Activated gamma-delta T cell (primary cell): Measurements from ENCODE around the gene CABLES2.
"Not testable (repeated sequence)": the region's sequence is repeated elsewhere in the genome, so short reads cannot be mapped to it uniquely, and the experiment has no call there.

Experiments used
- DNase-seq: peaks from one replicate; lab custom pipeline; 2025; lab: John Stamatoyannopoulos, UW

CABLES2 gene

GRCh38 chr20:62433658-62434497, 26.8 kb upstream of the CABLES2 start:
- no peak for DNase-seq

DNA sequence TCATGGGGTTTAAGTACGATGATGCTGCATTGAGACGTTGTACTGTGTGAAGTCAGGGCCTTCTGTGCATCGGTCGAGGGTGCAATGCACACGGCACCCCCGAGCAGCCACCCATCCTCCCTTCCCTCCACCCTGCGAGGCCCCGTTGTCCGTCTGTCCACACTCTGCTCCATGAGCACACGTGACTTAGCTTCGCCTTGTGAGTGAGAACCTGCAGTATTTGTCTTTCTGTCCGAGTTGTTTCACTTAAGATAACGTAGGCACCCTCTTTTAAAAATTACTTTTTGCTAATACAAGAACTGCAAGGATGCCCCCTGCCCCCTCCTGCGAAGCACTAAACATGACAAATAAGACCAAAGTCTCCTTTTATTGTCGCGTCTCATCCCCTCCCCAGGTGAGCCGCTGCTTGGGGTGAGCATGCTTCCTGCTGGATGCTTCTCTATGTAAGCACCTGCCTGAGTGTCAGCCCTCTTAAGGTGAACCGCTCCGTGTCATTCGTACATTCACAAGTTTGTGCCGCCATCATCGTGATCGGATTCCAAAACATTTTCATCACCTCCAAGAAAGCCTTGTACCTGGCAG, 23.9 kb upstream of the CABLES2 start:
- no peak for DNase-seq

DNA sequence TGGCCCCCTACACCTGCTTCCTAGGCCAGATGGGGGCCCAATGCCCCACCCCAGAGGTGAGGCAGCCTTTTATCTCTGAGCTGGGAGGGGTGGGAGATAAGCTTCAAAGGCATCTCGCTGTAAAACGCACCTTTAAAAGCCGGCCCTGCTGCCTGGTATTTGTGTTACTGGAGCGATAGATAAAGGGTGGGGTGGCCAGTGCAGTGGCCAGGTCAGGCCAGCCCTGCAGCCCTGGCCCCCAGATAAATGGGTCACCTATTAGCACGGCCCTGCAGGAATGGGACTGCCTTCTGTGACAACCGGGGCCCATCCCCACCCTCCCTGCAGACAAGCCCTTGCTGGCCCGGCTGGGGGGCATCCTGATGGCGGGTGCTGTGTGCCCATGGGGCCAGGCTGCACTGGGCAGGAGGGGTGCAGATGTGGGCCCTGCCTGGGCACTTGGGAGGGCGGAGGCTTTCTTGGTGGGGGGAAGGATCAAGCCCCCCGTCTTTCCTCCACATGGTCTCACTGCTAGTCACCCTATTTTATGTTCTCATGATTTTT, 23.3 kb upstream of the CABLES2 start:
- no peak for DNase-seq

GRCh38 chr20:62429455-62430310, 22.6 kb upstream of the CABLES2 start:
- DNase-seq: no peak

- DNase-seq: no peak
Measured at GRCh38 chr20:62428396-62429295, 21.6 kb upstream of the CABLES2 start.

GRCh38 chr20:62428002-62428372, 20.9 kb upstream of the CABLES2 start:
- DNase-seq: no peak

GRCh38 chr20:62427172-62428001, 20.3 kb upstream of the CABLES2 start, which contains the start of gene RBBP8NL:
Gene RBBP8NL (minus strand): TSS chr20:62427539. CDS start chr20:62419647, 7,892 bp downstream.
- DNase-seq: no peak

DNA sequence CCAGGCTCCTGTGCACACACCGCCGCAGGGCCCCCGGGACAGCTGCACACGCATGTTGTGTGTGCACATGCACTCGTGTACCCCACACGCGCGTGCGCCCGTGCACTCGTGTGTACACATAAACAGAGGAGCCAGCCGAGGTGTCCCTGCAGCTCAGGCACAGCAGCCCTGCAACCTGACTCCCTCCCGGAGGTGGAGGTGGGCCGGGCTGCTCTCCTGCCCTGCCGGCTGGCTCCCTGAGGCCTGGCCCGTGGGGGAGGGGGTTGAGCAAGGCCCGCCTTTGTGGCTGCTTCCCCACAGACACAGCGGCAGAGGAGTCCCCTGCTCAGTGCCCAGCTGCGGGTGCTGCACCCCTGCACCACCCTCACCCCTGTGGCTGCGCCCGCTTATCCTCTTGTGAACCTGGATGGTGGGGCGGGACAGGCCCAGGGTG, 19.6 kb upstream of the CABLES2 start:
- DNase-seq: no peak

DNA sequence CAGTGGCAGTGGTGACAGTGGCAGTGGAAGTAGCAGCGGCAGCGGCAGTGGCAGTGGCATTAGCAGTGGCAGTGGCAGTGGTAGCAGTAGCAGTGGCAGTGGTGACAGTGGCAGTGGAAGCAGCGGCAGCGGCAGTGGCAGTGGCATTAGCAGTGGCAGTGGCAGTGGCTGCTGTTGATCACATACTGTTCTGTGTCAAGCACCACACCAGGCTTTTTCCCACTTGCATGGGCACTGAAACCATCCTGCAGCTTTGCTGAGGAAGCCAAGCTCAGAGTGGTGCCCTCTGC, 18.9 kb upstream of the CABLES2 start:
- DNase-seq: not testable (repeated sequence)

GRCh38 chr20:62425281-62426058, 18.4 kb upstream of the CABLES2 start:
- no peak for DNase-seq

- no peak for DNase-seq
Measured at GRCh38 chr20:62424249-62425107, 17.4 kb upstream of the CABLES2 start.

DNA sequence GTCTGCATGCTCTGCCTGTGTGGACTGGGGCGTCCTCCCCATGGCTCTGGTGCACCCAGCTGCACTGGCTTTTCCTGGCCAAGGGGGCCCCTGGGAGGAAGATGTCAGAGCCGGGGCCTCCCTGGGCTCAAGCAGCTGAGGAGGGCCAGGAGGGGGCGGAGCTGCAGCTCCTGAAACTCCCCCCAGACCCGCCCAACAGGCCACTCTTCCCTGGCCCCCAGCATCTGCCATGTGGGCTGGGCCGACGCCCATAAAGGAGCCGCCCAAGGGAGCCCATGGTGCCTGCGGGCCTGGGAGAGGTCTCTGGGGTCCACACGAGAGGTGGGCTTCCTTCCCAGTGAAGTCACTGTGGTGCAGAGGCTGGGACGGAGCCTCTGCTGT, 16.2 kb upstream of the CABLES2 start:
- no peak for DNase-seq

- no peak for DNase-seq
Measured at GRCh38 chr20:62422636-62423325, 15.7 kb upstream of the CABLES2 start.

DNA sequence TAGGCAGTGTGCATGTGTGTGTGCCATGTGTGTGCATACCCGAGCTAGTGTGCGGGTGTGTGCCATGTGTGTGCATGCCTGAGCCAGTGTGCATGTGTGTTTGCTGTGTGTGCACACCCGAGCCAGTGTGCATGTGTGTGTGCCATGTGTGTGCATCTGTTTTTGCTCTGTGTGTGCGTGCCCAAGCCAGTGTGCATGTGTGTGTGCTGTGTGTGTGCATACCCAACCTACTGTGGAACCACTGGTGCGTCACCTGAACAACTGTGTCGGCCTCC, 14.6 kb upstream of the CABLES2 start:
- no peak for DNase-seq

GRCh38 chr20:62420846-62421715, 14.0 kb upstream of the CABLES2 start:
- DNase-seq: no peak

- no peak for DNase-seq
Measured at GRCh38 chr20:62419759-62420158, 12.7 kb upstream of the CABLES2 start.

DNA sequence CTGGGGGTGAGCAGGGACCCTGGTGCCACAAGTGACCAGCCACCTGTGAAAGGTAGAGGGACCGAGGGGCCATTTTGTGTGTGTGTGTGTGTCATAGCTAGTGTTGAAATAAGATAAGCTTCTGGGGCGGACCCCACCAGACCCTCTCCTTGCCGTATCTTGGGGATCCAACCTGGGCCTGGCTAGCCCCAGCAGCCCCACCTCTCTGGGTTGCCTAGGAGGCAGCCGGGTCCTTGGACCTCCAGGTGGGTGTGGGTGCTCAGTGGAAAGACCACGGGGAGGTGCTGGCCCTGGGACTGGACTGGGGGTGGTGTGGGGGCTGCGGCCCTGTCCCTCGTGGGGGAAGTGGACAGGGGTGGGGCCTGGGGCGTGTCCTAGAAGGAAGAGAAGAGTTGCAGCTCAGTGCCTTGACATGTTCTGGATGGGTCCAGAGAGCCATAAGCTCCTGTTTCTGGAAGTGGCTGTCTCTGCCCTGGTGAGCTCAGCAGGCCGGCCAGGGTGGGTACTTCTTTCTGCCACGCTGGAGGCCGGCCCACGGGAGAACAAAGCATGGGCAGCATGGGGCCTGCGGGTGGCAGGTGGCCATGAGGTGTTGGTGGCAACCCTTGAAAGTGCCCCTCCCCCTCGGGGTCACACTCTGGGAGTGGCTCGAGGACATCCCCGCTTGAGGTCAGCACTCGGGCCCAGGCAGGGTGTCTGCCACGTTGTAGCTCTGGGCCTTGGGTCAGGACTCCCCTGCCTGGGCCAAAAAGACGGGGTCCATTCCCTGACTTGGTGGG, 11.8 kb upstream of the CABLES2 start:
- no peak for DNase-seq
